ENCODE data around the gene TMEM37. TPM values are rescaled to one million over a fixed set of nuclear protein-coding genes. Genes with fewer than 3 reads are reported as not detected.

TMEM37 gene
- polyA plus RNA-seq, 1 of the 3 experiments (the other 2 are of a cell fraction): 0.25 TPM

GRCh38 chr2:119387381-119388129, 44.1 kb upstream of the TMEM37 start:
- Histone ChIP-seq H3K9me2 (no peaks in the 10 kb centered on the region), H4K20me1 (ENCODE audit: insufficient read depth) (no peaks in the 10 kb centered on the region), H3K4me1 (ENCODE audit: control insufficient read depth in 1 of 2, insufficient read depth in 2 of 2, low read depth in 1 of 2, low read length in 1 of 2) (peaks cover 14 to 24% of the 10 kb centered on the region in 2 experiments; a peak in 3 of 4 replicates), H3K27me3 (ENCODE audit: insufficient read depth) (no peaks in the 10 kb centered on the region), H3K4me3 (ENCODE audit: low read depth in 2 of 2, low read length in 1 of 2) (no peak overlapping the region), H3K9ac (no peak overlapping the region), H3K9me3 (no peaks in the 10 kb centered on the region), H3F3A (replicated peaks; ENCODE audit: insufficient read depth) (no peaks in the 10 kb centered on the region), H2AFZ (ENCODE audit: low read depth) (peak overlapping the region; percentile 37; the same call in 1 of the 2 replicates), H3K79me2 (ENCODE audit: insufficient read depth) (no peaks in the 10 kb centered on the region), H3K27ac (ENCODE audit: low read depth in 2 of 2, low read length in 1 of 2) (0 out of 4 replicates have a peak overlapping the region, but pooled peaks of 1 of the 2 experiments have one; percentile 31), H3K36me3 (replicated peaks in 1 of 2; ENCODE audit: control insufficient read depth in 1 of 2, insufficient read depth in 2 of 2, low read length in 1 of 2) (no peaks in the 10 kb centered on the region), H3K4me2 (no peak overlapping the region)
- DNase-seq: peak; percentile 22
- 77% methylated on average over 9 of the region's 9 CpGs for WGBS (ENCODE audit: low lambda C conversion rate)
- ChIA-PET CTCF (interaction anchor here (1.0 to 1.2 kb wide), 4 partner anchors 15 to 93 kb away, joined by 3 read pairs; partner anchors contain the start of genes C2orf76 and DBI), POLR2A (no interaction called here)
- TF ChIP-seq MEF2A (IDR thresholded peaks at IDR 0.05; ENCODE audit: borderline replicate concordance, low read depth) (no peak), TCF12 (IDR thresholded peaks at IDR 0.05) (no peak), EP300 (IDR thresholded peaks at IDR 0.05; ENCODE audit: borderline replicate concordance in 1 of 2, low read depth in 1 of 2, low read length in 1 of 2) (no peak)

- H2AFZ ChIP-seq (ENCODE audit: low read depth): peak overlapping the region; percentile 39; the same call in 1 of the 2 replicates
- H4K20me1 ChIP-seq (ENCODE audit: insufficient read depth): no peaks in the 10 kb centered on the region
- DNase-seq: no peak
- POLR2A ChIA-PET: no interaction called here
- H3K4me3 ChIP-seq (ENCODE audit: low read depth in 2 of 2, low read length in 1 of 2): no peak overlapping the region
- H3K27me3 ChIP-seq (ENCODE audit: insufficient read depth): no peaks in the 10 kb centered on the region
- no peaks in the 10 kb centered on the region for H3F3A ChIP-seq (replicated peaks; ENCODE audit: insufficient read depth)
- no peaks in the 10 kb centered on the region for H3K9me2 ChIP-seq
- H3K4me2 ChIP-seq: peak overlapping the region; percentile 34; the same call in 1 of the 2 replicates
- TF ChIP-seq ELF1 (IDR thresholded peaks at IDR 0.05) (no peak), NFIC (IDR thresholded peaks at IDR 0.05; ENCODE audit: borderline replicate concordance) (peak; percentile 63), TCF12 (IDR thresholded peaks at IDR 0.05) (peak; percentile 45), CHD2 (IDR thresholded peaks at IDR 0.05; ENCODE audit: low read length, partially characterized antibody) (no peak), PBX3 (IDR thresholded peaks at IDR 0.05) (peak; percentile 16; the same call in 1 of the 2 replicates), FOSL2 (IDR thresholded peaks at IDR 0.05; ENCODE audit: borderline replicate concordance, low read depth) (0 out of 2 replicates have a peak, but pooled peaks have one; percentile 32)
- 43% methylated on average over 5 of the region's 5 CpGs for WGBS (ENCODE audit: low lambda C conversion rate)
- no peaks in the 10 kb centered on the region for H3K79me2 ChIP-seq (ENCODE audit: insufficient read depth)
- peaks cover 13 to 14% of the 10 kb centered on the region in 2 experiments; a peak in 3 of 4 replicates for H3K4me1 ChIP-seq (ENCODE audit: control insufficient read depth in 1 of 2, insufficient read depth in 2 of 2, low read depth in 1 of 2, low read length in 1 of 2)
- no peak overlapping the region for H3K9ac ChIP-seq
- H3K27ac ChIP-seq (ENCODE audit: low read depth in 2 of 2, low read length in 1 of 2): peak overlapping the region; percentile 7 to 27; a peak in 3 of 4 replicates
- H3K36me3 ChIP-seq (replicated peaks in 1 of 2; ENCODE audit: control insufficient read depth in 1 of 2, insufficient read depth in 2 of 2, low read length in 1 of 2): no peaks in the 10 kb centered on the region
- CTCF ChIA-PET: interaction anchor here (1.4 kb wide), 1 partner anchor 86 kb away, joined by 3 read pairs; no protein-coding TSS in a partner anchor
- H3K9me3 ChIP-seq: no peaks in the 10 kb centered on the region
Observed at GRCh38 chr2:119389615-119390306, 41.9 kb upstream of the TMEM37 start.

Data from SK-N-SH (cell line).